HG03342 (cell line): ENCODE measurements around the gene SKAP2.

Source experiments
- ATAC-seq: cut with Tn5 transposase; IDR thresholded peaks from one replicate; pipeline ENCODE4 v1.9.1; 2021; ENCODE audit warnings: mild to moderate bottlenecking, moderate library complexity; ENCODE audit not compliant: unreplicated experiment

SKAP2 gene

GRCh38 chr7:26698194-26698593, 166.2 kb downstream of the SKAP2 start:
- no peak for ATAC-seq

GRCh38 chr7:26696978-26697377, 167.4 kb downstream of the SKAP2 start:
- no peak for ATAC-seq

GRCh38 chr7:26696161-26696560, 168.2 kb downstream of the SKAP2 start:
- ATAC-seq = no peak

- ATAC-seq = no peak
Observed at GRCh38 chr7:26694713-26695112, 169.7 kb downstream of the SKAP2 start.

GRCh38 chr7:26694141-26694540, 170.2 kb downstream of the SKAP2 start:
- ATAC-seq = no peak

- no peak for ATAC-seq
Observed at GRCh38 chr7:26691886-26692285, 172.5 kb downstream of the SKAP2 start.

GRCh38 chr7:26691406-26691805, 173.0 kb downstream of the SKAP2 start:
- no peak for ATAC-seq

- no peak for ATAC-seq
Observed at GRCh38 chr7:26690135-26690805, 174.1 kb downstream of the SKAP2 start.

GRCh38 chr7:26688936-26689506, 175.4 kb downstream of the SKAP2 start:
- ATAC-seq = peak; percentile 79

GRCh38 chr7:26688388-26688787, 176.0 kb downstream of the SKAP2 start:
- no peak for ATAC-seq

- ATAC-seq = no peak
Observed at GRCh38 chr7:26687032-26687431, 177.4 kb downstream of the SKAP2 start.

- no peak for ATAC-seq
Observed at GRCh38 chr7:26686448-26686981, 177.9 kb downstream of the SKAP2 start.

GRCh38 chr7:26685606-26686005, 178.8 kb downstream of the SKAP2 start:
- ATAC-seq = no peak

- ATAC-seq = no peak
Observed at GRCh38 chr7:26684447-26684846, 179.9 kb downstream of the SKAP2 start.

- ATAC-seq = no peak
Observed at GRCh38 chr7:26683277-26683676, 181.1 kb downstream of the SKAP2 start.

GRCh38 chr7:26681819-26682418, 182.5 kb downstream of the SKAP2 start:
- ATAC-seq = no peak

- ATAC-seq = no peak
Observed at GRCh38 chr7:26680587-26680986, 183.8 kb downstream of the SKAP2 start.

- no peak for ATAC-seq
Observed at GRCh38 chr7:26675143-26675887, 189.1 kb downstream of the SKAP2 start.

- ATAC-seq = no peak
Observed at GRCh38 chr7:26673858-26674257, 190.5 kb downstream of the SKAP2 start.

GRCh38 chr7:26673271-26673670, 191.1 kb downstream of the SKAP2 start:
- ATAC-seq = no peak

GRCh38 chr7:26670841-26671240, 193.5 kb downstream of the SKAP2 start:
- no peak for ATAC-seq
